CD4-positive, alpha-beta T cell treated with Interleukin-15 for 1 hour (primary cell): ENCODE data around the gene MLF2.
A peak's percentile ranks its signal among the peaks of the same experiment; 100 is the strongest.
"Not testable (repeated sequence)": the region's sequence is repeated elsewhere in the genome, so short reads cannot be mapped to it uniquely, and the experiment has no call there.

Experiments
- DNase-seq: peaks from one replicate; pipeline ENCODE4 v3.0.0-alpha.2; 2020

MLF2 gene

DNA sequence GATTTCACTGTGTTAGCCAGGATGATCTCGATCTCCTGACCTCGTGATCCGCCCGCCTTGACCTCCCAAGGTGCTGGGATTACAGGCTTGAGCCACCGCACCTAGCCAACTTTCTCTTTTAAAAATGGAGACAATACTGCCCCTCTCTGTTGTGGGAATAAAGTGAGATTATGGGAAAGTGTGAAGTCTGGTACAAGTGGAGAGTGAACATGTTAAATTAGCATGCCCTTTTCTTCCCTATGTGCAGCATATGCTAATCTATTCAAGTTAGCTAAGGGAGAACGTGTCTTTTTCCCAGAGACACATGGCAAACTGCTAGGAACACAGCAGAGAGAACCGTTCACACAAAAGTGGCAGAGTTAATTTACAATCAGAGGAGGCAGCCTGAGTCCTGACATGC is 27.6 kb downstream of the MLF2 start:
- DNase-seq: no peak

DNA sequence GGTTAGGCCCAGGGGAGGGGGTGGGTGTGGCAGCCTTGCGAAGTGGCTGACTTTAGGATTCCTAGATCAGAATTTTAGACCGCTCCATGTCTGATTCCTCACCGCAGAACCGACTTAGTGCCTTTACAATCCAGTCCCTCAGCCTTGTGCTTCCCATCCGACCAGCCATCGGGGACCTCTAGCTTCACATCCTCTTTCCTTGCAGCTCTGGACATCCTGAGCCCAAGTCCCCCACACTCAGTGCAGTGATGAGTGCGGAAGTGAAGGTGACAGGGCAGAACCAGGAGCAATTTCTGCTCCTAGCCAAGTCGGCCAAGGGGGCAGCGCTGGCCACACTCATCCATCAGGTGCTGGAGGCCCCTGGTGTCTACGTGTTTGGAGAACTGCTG is 28.5 kb downstream of the MLF2 start:
- DNase-seq: no peak

DNA sequence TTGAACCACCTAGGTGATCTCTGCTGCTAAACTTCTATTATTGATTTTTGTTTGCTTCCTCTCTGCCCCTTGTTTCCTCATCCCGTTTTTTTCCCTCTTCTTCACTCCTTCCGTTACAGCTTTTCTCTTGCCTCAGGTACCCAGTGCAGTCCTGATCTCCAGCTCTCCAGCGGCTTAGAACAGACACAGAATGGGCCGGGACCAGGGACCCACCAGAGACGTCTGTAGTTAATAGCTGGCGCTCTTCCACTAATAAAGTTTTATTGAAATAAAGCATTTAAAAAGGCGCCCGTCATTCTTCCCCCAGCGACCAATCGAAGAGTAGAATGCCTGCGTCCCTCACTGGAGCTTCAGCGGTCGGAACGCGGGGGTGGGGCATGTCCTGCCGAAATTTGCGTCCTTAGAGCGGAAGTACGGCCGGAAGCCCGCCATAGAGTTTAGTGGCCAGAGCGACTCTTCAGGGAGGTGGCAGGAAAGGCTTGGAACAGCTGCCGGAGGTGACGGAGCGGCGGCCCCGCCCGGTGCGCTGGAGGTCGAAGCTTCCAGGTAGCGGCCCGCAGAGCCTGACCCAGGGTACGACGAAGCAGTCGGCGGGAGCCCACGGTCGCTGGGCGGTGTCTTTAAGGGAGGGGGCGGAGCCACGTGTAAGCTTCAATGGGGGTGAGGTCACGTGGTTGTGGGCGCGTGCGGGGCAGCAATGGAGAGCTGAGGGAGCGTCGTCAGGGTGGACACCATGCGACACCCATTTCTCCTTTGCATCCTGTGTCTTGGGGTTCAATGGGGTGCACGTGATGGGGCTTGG is 29.1 kb downstream of the MLF2 start, which contains the start of gene COPS7A:
Gene COPS7A, plus strand, starts transcription at position 440 of the 802 bp plus-strand sequence. CDS start 611 bp downstream, outside the sequence.
- DNase-seq: peak; percentile 99

DNA sequence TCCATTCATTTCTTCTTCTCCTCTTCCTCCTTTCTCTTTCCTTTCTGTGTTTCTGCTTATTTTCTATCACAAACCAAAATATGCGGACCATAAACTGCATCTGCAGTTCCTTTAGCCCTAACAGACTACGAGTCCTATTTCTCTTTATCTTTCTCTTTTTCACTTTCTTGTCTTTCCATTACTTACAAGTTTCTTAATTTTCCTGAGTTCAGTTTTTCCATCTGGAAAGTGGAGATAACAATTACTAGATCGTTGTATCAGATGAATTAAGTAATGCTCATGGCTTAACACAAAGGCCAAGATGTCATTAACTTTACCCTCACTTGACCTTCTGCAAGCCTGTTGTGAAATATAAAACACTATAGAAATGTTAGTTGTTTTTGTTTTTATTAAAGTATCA is 30.1 kb downstream of the MLF2 start:
- DNase-seq: no peak

DNA sequence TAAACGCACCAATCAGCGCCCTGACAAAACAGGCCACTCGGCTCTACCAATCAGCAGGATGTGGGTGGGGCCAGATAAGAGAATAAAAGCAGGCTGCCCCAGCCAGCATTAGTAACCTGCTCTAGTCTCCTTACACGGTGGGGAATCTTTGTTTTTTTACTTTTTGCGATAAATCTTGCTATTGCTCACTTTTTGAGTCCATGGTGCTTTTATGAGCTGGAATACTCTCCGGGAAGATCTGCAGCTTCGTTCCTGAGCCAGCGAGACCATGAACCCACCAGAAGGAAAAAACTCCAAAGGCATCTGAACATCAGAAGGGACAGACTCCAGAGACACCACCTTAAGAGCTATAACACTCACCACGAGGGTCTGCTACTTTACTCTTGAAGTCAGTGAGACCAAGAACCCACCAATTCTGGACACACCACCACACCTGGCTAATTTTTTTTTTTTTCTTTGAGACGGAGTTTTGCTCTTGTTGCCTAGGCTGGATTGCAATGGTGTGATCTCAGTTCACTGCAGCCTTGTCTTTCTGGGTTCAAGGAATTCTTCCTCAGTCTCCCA is 36.0 kb downstream of the MLF2 start:
- no peak for DNase-seq

DNA sequence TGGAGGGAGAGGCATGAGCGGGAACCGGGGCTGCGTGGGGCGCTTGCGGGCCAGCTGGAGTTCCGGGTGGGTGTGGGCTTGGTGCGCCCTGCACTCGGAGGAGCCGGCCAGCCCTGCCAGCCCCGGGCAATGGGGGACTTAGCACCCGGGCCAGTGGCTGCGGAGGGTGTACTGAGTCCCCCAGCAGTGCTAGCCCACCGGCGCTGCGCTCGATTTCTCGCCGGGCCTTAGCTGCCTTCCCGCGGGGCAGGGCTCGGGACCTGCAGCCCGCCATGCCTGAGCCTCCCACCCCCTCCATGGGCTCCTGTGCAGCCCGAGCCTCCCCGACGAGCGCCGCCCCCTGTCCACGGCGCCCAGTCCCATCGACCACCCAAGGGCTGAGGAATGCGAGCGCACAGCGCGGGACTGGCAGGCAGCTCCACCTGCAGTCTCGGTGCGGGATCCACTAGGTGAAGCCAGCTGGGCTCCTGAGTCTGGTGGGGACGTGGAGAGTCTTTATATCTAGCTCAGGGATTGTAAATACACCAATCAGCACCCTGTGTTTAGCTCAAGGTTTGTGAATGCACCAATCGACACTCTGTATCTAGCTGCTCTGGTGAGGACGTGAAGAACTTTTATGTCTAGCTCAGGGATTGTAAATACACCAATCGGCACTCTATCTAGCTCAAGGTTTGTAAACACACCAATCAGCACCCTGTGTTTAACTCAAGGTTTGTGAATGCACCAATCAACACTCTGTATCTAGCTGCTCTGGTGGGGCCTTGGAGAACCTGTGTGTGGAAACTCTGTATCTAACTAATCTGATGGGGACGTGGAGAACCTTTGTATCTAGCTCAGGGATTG is 36.7 kb downstream of the MLF2 start:
- not testable (repeated sequence) for DNase-seq

DNA sequence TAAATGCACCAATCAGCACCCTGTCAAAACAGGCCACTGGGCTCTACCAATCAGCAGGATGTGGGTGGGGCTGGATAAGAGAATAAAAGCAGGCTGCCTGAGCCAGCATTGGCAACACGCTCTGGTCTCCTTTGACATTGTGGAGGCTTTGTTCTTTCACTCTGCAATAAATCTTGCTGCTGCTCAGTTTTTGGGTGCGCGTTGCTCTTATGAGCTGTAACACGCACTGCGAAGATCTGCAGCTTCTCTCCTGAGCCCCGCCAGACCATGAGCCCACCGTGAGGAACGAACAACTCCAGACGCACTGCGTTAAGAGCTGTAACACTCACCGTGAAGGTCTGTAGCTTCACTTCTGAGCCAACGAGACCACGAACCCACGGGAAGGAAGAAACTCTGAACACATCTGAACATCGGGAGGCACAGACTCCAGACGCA is 44.0 kb downstream of the MLF2 start:
- peak; percentile 82 for DNase-seq

DNA sequence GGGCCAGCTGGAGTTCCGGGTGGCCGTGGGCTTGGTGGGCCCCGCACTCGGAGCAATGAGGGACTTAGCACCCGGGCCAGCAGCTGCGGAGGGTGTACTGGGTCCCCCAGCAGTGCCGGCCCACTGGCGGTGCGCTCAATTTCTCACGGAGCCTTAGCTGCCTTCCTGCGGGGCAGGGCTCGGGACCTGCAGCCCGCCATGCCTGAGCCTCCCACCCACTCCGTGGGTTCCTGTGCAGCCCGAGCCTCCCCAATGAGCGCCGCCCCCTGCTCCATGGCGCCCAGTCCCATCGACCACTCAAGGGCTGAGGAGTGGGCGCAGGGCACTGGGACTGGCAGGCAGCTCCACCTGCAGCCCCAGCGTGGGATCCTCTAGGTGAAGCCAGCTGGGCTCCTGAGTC is 44.6 kb downstream of the MLF2 start:
- not testable (repeated sequence) for DNase-seq

DNA sequence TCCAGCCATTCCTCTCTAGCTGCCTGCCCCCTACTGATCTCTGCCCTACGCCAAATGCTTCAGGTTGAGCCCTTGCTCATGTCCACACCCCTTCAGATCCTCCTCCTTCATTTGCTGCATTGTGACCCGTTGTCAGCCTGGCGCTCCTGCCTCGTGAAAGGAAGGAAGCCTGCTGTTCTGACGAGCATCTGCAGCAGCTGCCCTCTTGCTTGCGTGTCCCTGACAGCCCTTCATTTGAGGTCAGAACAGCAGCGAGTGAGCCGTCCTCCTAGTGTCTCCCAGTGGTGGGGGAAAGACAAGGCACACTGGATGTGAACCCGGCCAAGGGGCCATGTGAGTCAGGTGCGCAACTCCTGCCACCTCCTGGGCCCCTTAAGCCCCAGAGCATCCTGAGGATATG is 49.3 kb downstream of the MLF2 start:
- no peak for DNase-seq

DNA sequence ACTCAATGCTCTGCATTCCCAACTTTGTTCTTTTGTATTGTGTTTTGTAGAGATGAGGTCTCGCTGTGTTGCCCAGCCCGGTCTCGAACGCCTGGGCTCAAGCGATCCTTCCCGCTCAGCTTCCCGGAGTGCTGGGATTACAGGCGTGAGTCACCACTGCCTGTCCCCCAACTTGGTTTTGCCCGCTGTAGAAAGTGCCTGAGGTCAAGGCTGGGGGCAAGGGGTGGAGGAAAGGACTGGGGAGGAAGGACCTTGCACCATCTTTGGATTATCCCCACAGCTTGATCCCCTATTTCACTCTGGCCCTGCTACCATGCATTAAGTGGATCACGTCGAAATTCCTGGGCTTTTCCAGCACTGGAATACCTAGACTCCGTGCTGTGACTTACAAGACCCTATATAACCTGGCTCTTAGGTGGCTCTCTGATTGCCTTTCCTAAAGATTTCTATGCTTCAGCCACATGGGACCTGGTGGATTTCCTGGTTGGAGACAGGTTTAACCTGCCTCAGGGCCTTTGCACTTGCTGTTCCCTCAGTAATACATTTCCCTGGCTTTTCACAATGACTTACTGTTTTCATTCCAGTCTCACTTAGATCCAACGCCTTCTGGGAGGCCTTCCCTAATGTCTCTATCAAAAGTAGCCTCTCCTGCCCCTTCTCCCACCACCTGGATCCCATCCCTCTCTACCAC is 51.7 kb downstream of the MLF2 start:
- no peak for DNase-seq

DNA sequence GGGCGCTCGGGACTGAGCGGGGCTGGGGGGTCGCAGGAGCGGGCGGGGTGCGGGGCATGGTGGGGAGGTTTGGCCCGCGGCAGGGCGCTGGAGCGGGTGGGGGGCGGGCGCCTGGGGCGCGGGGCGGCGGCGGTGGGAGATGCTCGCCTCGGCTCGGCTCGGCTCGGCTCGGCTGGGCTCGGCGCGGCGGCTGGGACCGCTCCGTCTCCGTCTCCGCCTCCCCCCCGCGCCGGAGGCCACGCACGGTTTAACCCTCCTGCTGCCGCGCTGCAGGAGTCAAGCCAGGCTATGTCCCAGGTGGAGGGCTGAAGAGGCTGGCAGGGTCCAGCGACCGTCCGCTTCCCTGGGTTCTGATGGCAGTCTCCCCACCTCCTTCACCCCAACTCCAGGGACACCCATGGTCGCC is 52.3 kb downstream of the MLF2 start, which contains the start of gene PIANP:
Gene PIANP, minus strand, starts transcription at position 170 of the 406 bp plus-strand sequence. CDS start 2,754 bp downstream, outside the sequence.
- DNase-seq: peak; percentile 43

DNA sequence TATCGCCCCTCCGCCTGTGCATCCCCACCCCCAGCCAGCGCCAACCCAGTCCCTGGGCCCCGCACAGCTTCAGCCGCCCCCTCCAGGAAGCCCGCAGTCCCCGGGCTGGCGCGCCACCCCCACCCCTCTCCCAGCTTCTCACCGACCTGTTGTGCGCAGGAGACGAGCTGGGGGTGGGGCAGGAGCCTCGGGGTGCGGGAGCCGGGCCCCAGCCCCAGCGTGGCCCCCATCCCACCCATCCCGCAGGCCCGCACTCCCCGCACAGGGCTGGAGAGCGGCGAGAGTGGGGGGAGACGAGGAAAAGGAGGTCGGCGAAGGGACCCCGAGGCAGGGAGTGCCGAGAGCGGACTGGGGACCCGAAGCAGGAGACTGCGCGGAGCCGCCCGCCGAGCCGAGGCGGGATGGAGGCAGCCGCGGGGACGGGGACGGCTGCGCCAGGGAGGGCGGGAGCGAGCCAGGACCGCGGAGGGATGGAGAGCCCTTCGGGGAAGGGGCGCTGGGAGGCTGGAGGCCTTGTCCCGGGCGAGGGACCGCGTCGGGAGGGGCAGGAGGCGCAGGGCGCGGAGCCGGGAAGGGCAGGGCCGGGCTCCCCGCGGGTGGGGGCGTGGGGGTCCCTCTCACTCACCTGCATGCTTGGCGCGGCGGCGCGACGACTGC is 52.8 kb downstream of the MLF2 start:
- no peak for DNase-seq

DNA sequence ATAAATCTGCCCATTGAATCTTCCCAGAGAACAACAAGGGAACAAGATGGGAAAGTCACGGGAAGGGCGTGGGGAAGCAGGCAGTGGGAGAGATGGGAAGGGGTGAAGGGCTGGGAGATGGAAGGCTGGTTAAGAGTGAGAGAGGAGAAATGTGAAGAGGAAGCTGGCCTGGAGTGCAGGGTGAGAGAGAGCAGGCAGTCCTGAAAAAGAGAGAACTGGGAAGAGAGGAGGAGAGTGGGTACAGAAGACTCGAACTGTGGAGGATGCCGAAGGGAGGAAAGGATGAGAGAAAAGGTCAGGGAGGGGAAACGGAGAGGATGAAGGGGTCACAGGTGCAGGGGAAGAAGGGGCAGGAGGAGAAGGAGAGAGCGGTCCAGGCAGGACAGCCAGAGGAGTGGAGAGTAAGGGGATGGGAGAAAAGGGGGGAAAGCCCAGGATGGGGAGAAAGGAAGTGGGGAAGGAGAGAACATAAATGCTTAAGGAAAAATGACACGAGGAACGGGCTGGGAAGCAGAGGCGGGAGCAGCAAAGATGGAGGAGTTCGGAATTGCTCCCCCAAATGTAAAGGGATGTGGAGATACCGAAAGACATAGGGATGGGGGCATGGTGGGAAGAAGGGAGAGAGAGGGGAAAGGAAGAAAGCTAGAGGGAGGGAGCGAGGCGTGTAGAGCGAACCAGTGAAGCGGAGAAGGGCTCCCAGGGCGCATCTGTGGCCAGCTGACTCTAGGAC is 53.5 kb downstream of the MLF2 start:
- no peak for DNase-seq

DNA sequence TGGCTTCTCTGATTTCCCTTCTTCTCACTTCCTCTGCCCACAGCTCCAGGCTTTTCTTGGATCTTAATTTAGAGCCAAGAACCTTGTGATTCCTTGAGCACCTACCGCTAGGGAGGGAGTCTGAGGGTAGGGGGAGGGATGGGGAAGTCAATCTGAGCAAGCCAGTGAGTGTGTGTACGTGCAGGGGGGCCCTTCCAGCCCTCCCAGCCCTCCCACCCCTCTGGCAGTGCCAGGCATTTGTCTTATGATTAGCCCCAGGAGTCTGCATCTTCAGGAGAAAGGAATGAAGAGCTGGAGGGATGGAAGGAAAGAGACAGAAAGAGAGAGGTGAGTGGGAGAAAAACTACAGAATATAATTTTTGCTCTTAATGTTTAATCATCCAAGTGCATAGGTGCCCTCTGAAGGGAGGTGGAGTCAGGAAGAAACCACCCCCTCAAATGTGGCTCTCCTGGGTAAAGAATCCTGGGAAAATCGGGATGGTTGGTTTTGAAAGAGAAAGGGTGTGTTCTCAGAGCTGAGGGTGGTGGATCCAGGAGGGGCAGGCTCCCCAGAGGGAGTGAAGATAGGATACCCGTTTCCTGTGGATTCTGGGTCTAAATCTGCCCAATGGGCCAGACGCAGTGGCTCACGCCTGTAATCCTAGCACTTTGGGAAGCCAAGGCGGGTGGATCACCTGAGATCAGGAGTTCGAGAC is 54.4 kb downstream of the MLF2 start:
- DNase-seq: no peak
